Liver (tissue), 9 donors: ENCODE measurements around the gene PKHD1. TPM values are rescaled to one million over a fixed set of nuclear protein-coding genes. Genes with fewer than 3 reads are reported as not detected.

Experiments used
- DNase-seq: peaks from one replicate; pipeline ENCODE4 v3.0.0-alpha.2; 2017; ENCODE audit warnings: low spot score
- H3K27ac ChIP-seq, 2 donors: one replicate each; pipeline ENCODE4 v1.7.0; 2013; ENCODE audit warnings: inconsistent platforms in 2 of 2, low read length in 2 of 2, control low read depth in 1 of 2, low read depth in 1 of 2, mild to moderate bottlenecking in 1 of 2
- H3K27me3 ChIP-seq, 4 donors: one replicate each; pipeline versions ENCODE4 v1.6.1 to v1.7.0; 2013; ENCODE audit warnings: low read length in 3 of 4, inconsistent platforms in 1 of 4, mild to moderate bottlenecking in 1 of 4, moderate library complexity in 1 of 4; ENCODE audit not compliant: control insufficient read depth in 4 of 4, insufficient read depth in 4 of 4
- H3K36me3 ChIP-seq, 4 donors: one replicate each; pipeline versions ENCODE4 v1.6.1 to v1.7.0; 2013; ENCODE audit warnings: low read length in 3 of 4, mild to moderate bottlenecking in 3 of 4, low read depth in 1 of 4, moderate library complexity in 1 of 4; ENCODE audit not compliant: control insufficient read depth in 4 of 4, insufficient read depth in 3 of 4
- H3K4me1 ChIP-seq, 4 donors: one replicate each; pipeline versions ENCODE4 v1.6.1 to v1.7.0; 2013; ENCODE audit warnings: low read length in 3 of 4, mild to moderate bottlenecking in 3 of 4, moderate library complexity in 1 of 4; ENCODE audit not compliant: control insufficient read depth in 4 of 4, insufficient read depth in 4 of 4
- H3K4me3 ChIP-seq, 3 donors: one replicate each; pipeline versions ENCODE4 v1.6.1 to v1.7.0; 2013; ENCODE audit warnings: low read length in 3 of 3, control low read depth in 1 of 3, low read depth in 1 of 3, mild to moderate bottlenecking in 1 of 3
- H3K9ac ChIP-seq, 2 donors: one replicate each; pipeline ENCODE4 v1.7.0; 2013; ENCODE audit warnings: low read length in 2 of 2, mild to moderate bottlenecking in 2 of 2, moderate library complexity in 2 of 2, control low read depth in 1 of 2, low read depth in 1 of 2
- H3K9me3 ChIP-seq, 4 donors: one replicate each; pipeline versions ENCODE4 v1.6.1 to v1.7.0; 2013; ENCODE audit warnings: low read length in 3 of 4; ENCODE audit not compliant: control insufficient read depth in 4 of 4
- ATF3 ChIP-seq: IDR thresholded peaks from 2 replicates; pipeline ENCODE4 v1.6.1; 2016; ENCODE audit warnings: antibody characterized with exemption
- CTCF ChIP-seq: fragments of 150-350 bp; IDR thresholded peaks from 2 replicates; pipeline ENCODE4 v1.5.1; 2017; ENCODE audit warnings: improper control_type of control experiment, low read depth, low read length; ENCODE audit not compliant: missing input control
- EGR1 ChIP-seq, 2 donors: IDR thresholded peaks; 2 replicates each; pipeline ENCODE4 v1.6.1; 2016 to 2018; ENCODE audit warnings: antibody characterized with exemption in 2 of 2, low read depth in 2 of 2
- FOXA2 ChIP-seq: IDR thresholded peaks from 2 replicates; pipeline ENCODE4 v1.6.1; 2016; ENCODE audit warnings: antibody characterized with exemption
- GABPA ChIP-seq, 2 donors: IDR thresholded peaks in 1 of 2; conservative IDR thresholded peaks in 1 of 2; 2 replicates each; pipeline ENCODE4 v1.6.1; 2016; ENCODE audit warnings: antibody characterized with exemption in 2 of 2, mild to moderate bottlenecking in 1 of 2, moderate library complexity in 1 of 2
- HNF4A ChIP-seq, 2 donors: conservative IDR thresholded peaks; 2 replicates each; pipeline ENCODE4 v1.6.1; 2016; ENCODE audit warnings: antibody characterized with exemption in 2 of 2, mild to moderate bottlenecking in 2 of 2
- HNF4G ChIP-seq: IDR thresholded peaks from 2 replicates; pipeline ENCODE4 v1.6.1; 2016; ENCODE audit warnings: antibody characterized with exemption
- JUND ChIP-seq, 2 donors: IDR thresholded peaks; 2 replicates each; pipeline ENCODE4 v1.6.1; 2016; ENCODE audit warnings: antibody characterized with exemption in 2 of 2
- MAX ChIP-seq: IDR thresholded peaks from 2 replicates; pipeline ENCODE4 v1.6.1; 2016; ENCODE audit warnings: antibody characterized with exemption
- NR2F2 ChIP-seq: IDR thresholded peaks from 2 replicates; pipeline ENCODE4 v1.6.1; 2016; ENCODE audit warnings: antibody characterized with exemption
- RAD21 ChIP-seq, 2 donors: IDR thresholded peaks; 2 replicates each; pipeline ENCODE4 v1.6.1; 2016; ENCODE audit warnings: antibody characterized with exemption in 2 of 2, mild to moderate bottlenecking in 2 of 2
- REST ChIP-seq: IDR thresholded peaks from 2 replicates; pipeline ENCODE4 v1.6.1; 2016; ENCODE audit warnings: antibody characterized with exemption, mild to moderate bottlenecking
- RXRA ChIP-seq, 2 donors: IDR thresholded peaks; 2 replicates each; pipeline ENCODE4 v1.6.1; 2017 to 2018; ENCODE audit warnings: antibody characterized with exemption in 2 of 2, mild to moderate bottlenecking in 1 of 2
- SP1 ChIP-seq: IDR thresholded peaks from 2 replicates; pipeline ENCODE4 v1.6.1; 2018; ENCODE audit warnings: antibody characterized with exemption, mild to moderate bottlenecking
- TAF1 ChIP-seq: conservative IDR thresholded peaks from 2 replicates; pipeline ENCODE4 v1.6.1; 2016; ENCODE audit warnings: antibody characterized with exemption, mild to moderate bottlenecking
- YY1 ChIP-seq: IDR thresholded peaks from 2 replicates; pipeline ENCODE4 v1.6.1; 2016; ENCODE audit warnings: antibody characterized with exemption, mild to moderate bottlenecking
- ZBTB33 ChIP-seq: IDR thresholded peaks from 2 replicates; pipeline ENCODE4 v1.6.1; 2016; ENCODE audit warnings: antibody characterized with exemption
- WGBS: extraction: QIAGEN DNeasy Blood & Tissue Kit; methylation state at CpG from one replicate; pipeline ENCODE4 v1.1.7; 2013; 5-methylcytosine and 5-hydroxymethylcytosine counted together
- polyA plus RNA-seq, 2 donors: library from polyadenylated mRNA; stranded (reverse) in 1 of 2; unstranded in 1 of 2; fragments of 200-250 nt in 1 of 2; fragments of >200 nt in 1 of 2; fragmentation: Nextera tagmentation in 1 of 2; extraction: Ambion mirVana in 1 of 2; gene quantifications; one replicate each; pipeline versions ENCODE4 v1.2.1 to v1.2.3, GENCODE V29; 2013 to 2015
- total RNA-seq, 2 donors: library from RNA; depleted of rRNA; stranded (reverse); fragments of >200 nt; gene quantifications; one replicate each; pipeline ENCODE4 v1.2.3, GENCODE V29; 2014
- donor health status: healthy.
- donor health status: healthy.
- donor health status: healthy.
- donor health status: healthy.
- donor health status: healthy.

Gene PKHD1
- total and polyA plus RNA-seq, 4 donors: 0.45 to 10.6 (median 3.2) TPM

- Histone ChIP-seq H3K27ac (no peak overlapping the region), H3K27me3 (no peaks in the 10 kb centered on the region), H3K36me3 (peaks cover 0 to 2% (median 0%) of the 10 kb centered on the region in 4 donors), H3K9ac (no peak overlapping the region), H3K9me3 (no peaks in the 10 kb centered on the region), H3K4me3 (no peak overlapping the region), H3K4me1 (no peaks in the 10 kb centered on the region)
- no peak for TF ChIP-seq ZBTB33
- TF ChIP-seq GABPA (IDR thresholded peaks at IDR 0.05 in 1 of 2, conservative IDR thresholded peaks at IDR 0.05 in 1 of 2): no peak
- no peak for TF ChIP-seq RAD21 (IDR thresholded peaks at IDR 0.05)
- no peak for TF ChIP-seq REST
- no peak for TF ChIP-seq FOXA2
- TF ChIP-seq HNF4A (conservative IDR thresholded peaks at IDR 0.05): no peak
- no peak for TF ChIP-seq EGR1 (IDR thresholded peaks at IDR 0.05; ENCODE audit: low read depth in 2 of 2)
- no peak for TF ChIP-seq ATF3
- TF ChIP-seq NR2F2: no peak
- no peak for TF ChIP-seq CTCF
- TF ChIP-seq SP1: no peak
- TF ChIP-seq MAX: no peak
- no peak for TF ChIP-seq YY1
- no peak for TF ChIP-seq HNF4G
- no peak for TF ChIP-seq RXRA (IDR thresholded peaks at IDR 0.05)
- TF ChIP-seq TAF1: no peak
- TF ChIP-seq JUND (IDR thresholded peaks at IDR 0.05): no peak
- 82% methylated on average over 1 of the region's 1 CpG for WGBS
- DNase-seq: no peak
Observed at GRCh38 chr6:51865996-51866395, 221.4 kb downstream of the PKHD1 start.

GRCh38 chr6:51865176-51865575, 222.2 kb downstream of the PKHD1 start:
- no peak overlapping the region for H3K4me3 ChIP-seq
- H3K27ac ChIP-seq: no peak overlapping the region
- no peaks in the 10 kb centered on the region for H3K27me3 ChIP-seq
- WGBS: 84% methylated on average over 2 of the region's 2 CpGs
- TF ChIP-seq SP1: no peak
- TF ChIP-seq GABPA (IDR thresholded peaks at IDR 0.05 in 1 of 2, conservative IDR thresholded peaks at IDR 0.05 in 1 of 2): no peak
- no peak for TF ChIP-seq YY1
- no peak for TF ChIP-seq JUND (IDR thresholded peaks at IDR 0.05)
- TF ChIP-seq HNF4A (conservative IDR thresholded peaks at IDR 0.05): no peak
- TF ChIP-seq RAD21 (IDR thresholded peaks at IDR 0.05): no peak
- TF ChIP-seq REST: no peak
- TF ChIP-seq TAF1: no peak
- TF ChIP-seq ZBTB33: no peak
- no peak for TF ChIP-seq FOXA2
- no peak for TF ChIP-seq MAX
- TF ChIP-seq HNF4G: no peak
- no peak for TF ChIP-seq RXRA (IDR thresholded peaks at IDR 0.05)
- no peak for TF ChIP-seq NR2F2
- TF ChIP-seq EGR1 (IDR thresholded peaks at IDR 0.05; ENCODE audit: low read depth in 2 of 2): no peak
- H3K9me3 ChIP-seq: no peaks in the 10 kb centered on the region
- H3K9ac ChIP-seq: no peak overlapping the region
- H3K4me1 ChIP-seq: no peaks in the 10 kb centered on the region
- H3K36me3 ChIP-seq: peaks cover 0 to 2% (median 0%) of the 10 kb centered on the region in 4 donors
- DNase-seq: no peak
